K562 (cell line): ENCODE results near the gene RBM7. TPM values are rescaled to one million over a fixed set of nuclear protein-coding genes. Genes with fewer than 3 reads are reported as not detected.

Experiments
- ATAC-seq: fragments of 200-7000 bp; cut with Tn5 transposase; 3 replicates; pipeline ENCODE4 v1.9.1; 2020; ENCODE audit warnings: moderate library complexity
- BruUV-seq: library from RNA; stranded (reverse); fragments of 400-500 nt; replicated peaks from 2 replicates; lab custom pipeline; 2021; lab: Mats Ljungman, UMichigan
- CTCF ChIA-PET: fragments of 300-600 bp; formaldehyde crosslinking; extraction: SDS; loops from one replicate; lab custom pipeline; 2021; ENCODE audit warnings: low intra/inter-chr PET ratio; lab: Yijun Ruan, JAX
- POLR2A ChIA-PET: fragments of 300-600, 350-650 bp; sonication (Branson Sonifier 250); formaldehyde crosslinking; extraction: SDS; loops from one replicate; lab custom pipeline; 2021; ENCODE audit warnings: antibody characterized with exemption, inconsistent platforms; lab: Yijun Ruan, JAX
- DNase-seq, 4 experiments: peaks; one replicate each; pipeline versions ENCODE4 v3.0.0 to v3.0.0-alpha.2; 2011 to 2018; ENCODE audit warnings: low spot score in 3 of 4, mixed read lengths in 3 of 4; ENCODE audit errors: extremely low read depth in 1 of 4
- FAIRE-seq: peaks from 2 replicates; lab custom pipeline; 2011; peaks lifted over from hg19 to GRCh38; lab: Jason Lieb, UNC
- H2AFZ ChIP-seq: 2 replicates; pipeline ENCODE4 v1.6.0; 2011; ENCODE audit warnings: low read depth, low read length, control low read depth, inconsistent platforms
- H3K27ac ChIP-seq: fragments of 200-600 bp; 3 replicates; pipeline ENCODE4 v1.8.0; 2011; ENCODE audit warnings: low read depth, mild to moderate bottlenecking, control low read depth, inconsistent platforms, low read length, moderate library complexity, mixed read lengths; ENCODE audit errors: extremely low read depth
- H3K27me3 ChIP-seq, 2 experiments: fragments of 300-600 bp in 1 of 2; 2 replicates in 1 of 2; 3 replicates in 1 of 2; pipeline versions ENCODE4 v1.6.0 to v1.8.0; 2011; ENCODE audit warnings: inconsistent platforms in 2 of 2, low read length in 2 of 2, mild to moderate bottlenecking in 1 of 2, mixed read lengths in 1 of 2, moderate library complexity in 1 of 2; ENCODE audit not compliant: control insufficient read depth in 2 of 2, insufficient read depth in 2 of 2
- H3K36me3 ChIP-seq: fragments of 300-600 bp; 3 replicates; pipeline ENCODE4 v1.8.0; 2011; ENCODE audit warnings: mild to moderate bottlenecking, low read length, inconsistent platforms; ENCODE audit not compliant: control insufficient read depth, insufficient read depth
- H3K4me1 ChIP-seq, 2 experiments: fragments of 200-600 bp in 1 of 2; replicated peaks in 1 of 2; 2 replicates in 1 of 2; 3 replicates in 1 of 2; pipeline versions ENCODE4 v1.5.1 to v1.8.0; 2011; ENCODE audit warnings: inconsistent platforms in 2 of 2, low read length in 2 of 2, mild to moderate bottlenecking in 1 of 2, mixed read lengths in 1 of 2, moderate library complexity in 1 of 2; ENCODE audit not compliant: control insufficient read depth in 2 of 2, insufficient read depth in 2 of 2
- H3K4me2 ChIP-seq: 2 replicates; pipeline ENCODE4 v1.6.1; 2011; ENCODE audit warnings: low read length, control low read depth, inconsistent platforms, mixed read lengths; ENCODE audit not compliant: insufficient read depth
- H3K4me3 ChIP-seq: fragments of 200-600 bp; sonication (generic), shearing (Covaris generic); 2 replicates; pipeline ENCODE4 v1.5.1; 2016; ENCODE audit warnings: control low read depth, inconsistent platforms
- H3K79me2 ChIP-seq: fragments of 200-600 bp; 3 replicates; pipeline ENCODE4 v1.8.0; 2011; ENCODE audit warnings: low read length, inconsistent platforms; ENCODE audit not compliant: control insufficient read depth, insufficient read depth
- H3K9ac ChIP-seq, 2 experiments: 2 replicates each; pipeline versions ENCODE4 v1.6.0 to v1.6.1; 2011; ENCODE audit warnings: low read depth in 2 of 2, low read length in 2 of 2, control low read depth in 1 of 2, inconsistent platforms in 1 of 2, mild to moderate bottlenecking in 1 of 2, mixed read lengths in 1 of 2; ENCODE audit not compliant: insufficient read depth in 1 of 2
- H3K9me1 ChIP-seq: one replicate; pipeline ENCODE4 v1.6.0; 2011; ENCODE audit warnings: inconsistent platforms, mild to moderate bottlenecking, low read length, moderate library complexity; ENCODE audit not compliant: control insufficient read depth, insufficient read depth
- H3K9me3 ChIP-seq: replicated peaks from 2 replicates; pipeline ENCODE4 v1.5.1; 2011; ENCODE audit warnings: low read depth, low read length, inconsistent platforms; ENCODE audit not compliant: control insufficient read depth, insufficient read depth
- H4K20me1 ChIP-seq: replicated peaks from 2 replicates; pipeline ENCODE4 v1.6.1; 2011; ENCODE audit warnings: low read length, inconsistent platforms, mixed read lengths; ENCODE audit not compliant: control insufficient read depth, insufficient read depth
- AFF4 ChIP-seq: sonication (generic); formaldehyde crosslinking; IDR thresholded peaks from 2 replicates; pipeline ENCODE4 v1.8.0; 2023; ENCODE audit warnings: mild to moderate bottlenecking, missing genetic modification reagents
- ATF7 ChIP-seq: fragments of 450-650 bp; IDR thresholded peaks from 2 replicates; pipeline ENCODE4 v1.7.1; 2014; ENCODE audit warnings: mild to moderate bottlenecking, moderate library complexity
- CHD4 ChIP-seq: fragments of 200-600 bp; sonication (generic); IDR thresholded peaks from 3 replicates; pipeline ENCODE4 v1.6.1; 2012; ENCODE audit warnings: low read depth, mild to moderate bottlenecking, mixed read lengths, low read length, inconsistent platforms; ENCODE audit not compliant: insufficient read depth, insufficient replicate concordance, poor library complexity, severe bottlenecking
- CSDE1 ChIP-seq, 2 experiments: fragments of 450-650 bp; IDR thresholded peaks; 2 replicates each; pipeline ENCODE4 v1.6.1; 2016; ENCODE audit warnings: mild to moderate bottlenecking in 1 of 2
- CXXC5 ChIP-seq: fragments of 250-450 bp; sonication (Bioruptor Pico); IDR thresholded peaks from 2 replicates; pipeline ENCODE4 v1.8.0; 2022; ENCODE audit warnings: inconsistent platforms, mild to moderate bottlenecking, moderate library complexity
- KAT8 ChIP-seq: fragments of 450-650 bp; IDR thresholded peaks from 2 replicates; pipeline ENCODE4 v1.6.1; 2016; ENCODE audit warnings: low read depth, mild to moderate bottlenecking
- SRSF9 ChIP-seq: fragments of 200-400 bp; formaldehyde crosslinking; IDR thresholded peaks from 2 replicates; pipeline ENCODE4 v1.6.1; 2017; ENCODE audit warnings: low read depth, low read length, borderline replicate concordance
- TAF9B ChIP-seq: fragments of 450-650 bp; IDR thresholded peaks from 2 replicates; pipeline ENCODE4 v1.6.1; 2018; ENCODE audit warnings: mild to moderate bottlenecking; ENCODE audit not compliant: partially characterized antibody
- ZMIZ1 ChIP-seq, 2 experiments: fragments of 150-350 bp in 1 of 2; IDR thresholded peaks; 2 replicates each; pipeline ENCODE4 v1.6.1; 2012 to 2016; ENCODE audit warnings: low read depth in 2 of 2, low read length in 2 of 2, mild to moderate bottlenecking in 1 of 2, moderate library complexity in 1 of 2
- ZNF280B ChIP-seq: fragments of 250-450 bp; sonication (Bioruptor Pico); IDR thresholded peaks from 2 replicates; pipeline ENCODE4 v1.5.1; 2021; ENCODE audit warnings: mild to moderate bottlenecking
- WGBS: fragments of 100-300 bp; shearing (Covaris generic); methylation state at CpG from one replicate; pipeline ENCODE4 v1.1.6; 2016; ENCODE audit warnings: low coverage, mixed read lengths; ENCODE audit not compliant: insufficient coverage; ENCODE audit errors: missing lambda C conversion rate; 5-methylcytosine and 5-hydroxymethylcytosine counted together
- in situ Hi-C: fragments of 300-500 bp; cut with MboI; formaldehyde crosslinking; loops from 4 replicates; pipeline ENCODE4 v1.15.0; 2018; ENCODE audit warnings: inconsistent platforms, mixed read lengths
- intact Hi-C: fragments of 100-400 bp; cut with micrococcal nuclease; formaldehyde crosslinking; loops from 2 replicates; pipeline ENCODE4 v1.14.2; 2022
- polyA plus RNA-seq, 8 experiments: library from polyadenylated mRNA; depleted of rRNA in 4 of 8; stranded (reverse) in 5 of 8; unstranded in 3 of 8; fragments of >200 nt; fragmentation: Nextera tagmentation in 2 of 8; fragmentation: Illumina TruSeq in 1 of 8; extraction: Ambion mirVana in 2 of 8; extraction: Trizol in 1 of 8; gene quantifications; 2 replicates each; pipeline versions ENCODE4 v1.2.1 to v1.2.3, GENCODE V29; 2011 to 2014; ENCODE audit warnings: inconsistent platforms in 1 of 8, missing spikeins in 1 of 8
- total RNA-seq, 7 experiments: library from RNA; depleted of rRNA in 6 of 7; stranded (reverse); fragments of >200 nt in 6 of 7; fragmentation: Illumina TruSeq in 2 of 7; extraction: Trizol in 2 of 7; gene quantifications; 2 replicates each; pipeline versions ENCODE4 v1.2.1 to v1.2.3, GENCODE V29; 2011 to 2021; ENCODE audit warnings: low replicate concordance in 1 of 7

The RBM7 gene
- total and polyA plus RNA-seq, 9 of the 15 experiments (the other 6 are each of a cell fraction or from before 2014, with no cell fraction given): 26.0 to 76.8 (median 49.6) TPM

GRCh38 chr11:114440121-114440860 lies 39.8 kb downstream of the RBM7 start:
- Histone ChIP-seq H3K4me2 (peak overlapping the region; percentile 91), H3K9ac (peak overlapping the region; percentile 81 to 98), H3K9me1 (no peaks in the 10 kb centered on the region), H3K9me3 (no peaks in the 10 kb centered on the region), H3K79me2 (peaks cover 61% of the 10 kb centered on the region), H3K36me3 (peaks cover 24% of the 10 kb centered on the region), H3K4me1 (peaks cover 7 to 16% of the 10 kb centered on the region in 2 experiments; a peak in 3 of 5 replicates), H2AFZ (peak overlapping the region; percentile 77), H3K4me3 (peak overlapping the region; percentile 82), H3K27ac (peak overlapping the region; percentile 85), H4K20me1 (no peaks in the 10 kb centered on the region), H3K27me3 (no peaks in the 10 kb centered on the region)
- WGBS: under 1% methylated on average over 10 of the region's 10 CpGs
- in situ Hi-C loops: no loop called here
- no TSS peak for BruUV-seq
- DNase-seq (no peak), FAIRE-seq (no peak), ATAC-seq (peak; percentile 3)
- CTCF ChIA-PET: interaction anchor here (0.7 kb wide), 1 partner anchor 39 kb away, joined by 3 read pairs; no protein-coding TSS in a partner anchor
- intact Hi-C loops: loop anchor here (5.0 kb wide), 1 partner anchor 98 kb away; no protein-coding TSS in a partner anchor
- POLR2A ChIA-PET: interaction anchor here (1.3 to 1.7 kb wide), 2 partner anchors 24 to 42 kb away, joined by 3 read pairs; no protein-coding TSS in a partner anchor
- TF ChIP-seq CXXC5 (CRISPR knock-in tag): no peak
- TF ChIP-seq ATF7: 0 out of 2 replicates have a peak, but pooled peaks have one; percentile 12
- TF ChIP-seq SRSF9: no peak
- no peak for TF ChIP-seq KAT8
- TF ChIP-seq CHD4: no peak
- TF ChIP-seq ZNF280B (CRISPR knock-in tag): no peak
- no peak for TF ChIP-seq ZMIZ1 (IDR thresholded peaks at IDR 0.05; ENCODE audit: low read depth in 2 of 2, low read length in 2 of 2)
- TF ChIP-seq TAF9B: peak; percentile 31
- TF ChIP-seq CSDE1 (IDR thresholded peaks at IDR 0.05): no peak
- no peak for TF ChIP-seq AFF4 (CRISPR knock-in tag)
